Measurements from ENCODE around the gene ITGB5.

DNA sequence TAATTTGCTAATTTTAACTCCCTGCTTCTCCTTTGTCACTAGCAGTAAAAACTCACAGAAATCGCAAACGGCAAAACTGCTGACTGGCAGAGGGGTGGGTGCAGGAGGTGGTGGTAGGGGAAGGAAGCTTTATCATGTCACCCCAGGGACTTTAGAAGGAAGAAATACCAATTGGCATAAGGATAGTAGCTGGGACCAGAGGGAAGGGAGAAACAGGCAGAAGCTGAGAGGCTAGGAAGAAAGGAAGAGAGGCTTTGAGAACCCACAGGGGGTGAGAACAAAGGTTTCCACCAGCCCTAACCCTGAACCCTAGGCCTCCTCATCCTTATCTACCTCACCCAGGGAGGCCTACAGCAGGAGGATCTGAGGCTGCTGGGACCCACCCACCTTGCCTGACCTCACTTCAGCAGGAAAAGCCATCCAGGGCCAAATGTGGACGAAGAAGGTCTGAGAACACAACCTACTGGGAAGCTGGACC is 10.7 kb downstream of the ITGB5 start:
- no peak for TF ChIP-seq POLR2A (IDR thresholded peaks at IDR 0.05)
- TF ChIP-seq, protein P1, sequence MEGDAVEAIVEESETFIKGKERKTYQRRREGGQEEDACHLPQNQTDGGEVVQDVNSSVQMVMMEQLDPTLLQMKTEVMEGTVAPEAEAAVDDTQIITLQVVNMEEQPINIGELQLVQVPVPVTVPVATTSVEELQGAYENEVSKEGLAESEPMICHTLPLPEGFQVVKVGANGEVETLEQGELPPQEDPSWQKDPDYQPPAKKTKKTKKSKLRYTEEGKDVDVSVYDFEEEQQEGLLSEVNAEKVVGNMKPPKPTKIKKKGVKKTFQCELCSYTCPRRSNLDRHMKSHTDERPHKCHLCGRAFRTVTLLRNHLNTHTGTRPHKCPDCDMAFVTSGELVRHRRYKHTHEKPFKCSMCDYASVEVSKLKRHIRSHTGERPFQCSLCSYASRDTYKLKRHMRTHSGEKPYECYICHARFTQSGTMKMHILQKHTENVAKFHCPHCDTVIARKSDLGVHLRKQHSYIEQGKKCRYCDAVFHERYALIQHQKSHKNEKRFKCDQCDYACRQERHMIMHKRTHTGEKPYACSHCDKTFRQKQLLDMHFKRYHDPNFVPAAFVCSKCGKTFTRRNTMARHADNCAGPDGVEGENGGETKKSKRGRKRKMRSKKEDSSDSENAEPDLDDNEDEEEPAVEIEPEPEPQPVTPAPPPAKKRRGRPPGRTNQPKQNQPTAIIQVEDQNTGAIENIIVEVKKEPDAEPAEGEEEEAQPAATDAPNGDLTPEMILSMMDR (IDR thresholded peaks at IDR 0.05), result no peak
